ENCODE results near the gene TNFSF15.

- TF ChIP-seq CTCF (IDR thresholded peaks at IDR 0.05) (no peak), POLR2A (IDR thresholded peaks at IDR 0.05) (no peak)
These were observed 5.5 kb upstream of the TNFSF15 start for GRCh38 chr9:114811301-114811700.

Measured in adrenal gland (tissue), 5 donors.